Stimulated activated CD4-positive, alpha-beta T cell treated with anti-CD3 and anti-CD28 coated beads, TNF-alpha, amount 100 ng/mL, for 4 hours (primary cell): ENCODE data around the gene PDE6C.
"Not testable (repeated sequence)": the region's sequence is repeated elsewhere in the genome, so short reads cannot be mapped to it uniquely, and the experiment has no call there.

Source experiments
- DNase-seq, 3 experiments: peaks; one replicate each; pipeline ENCODE4 v3.0.0-alpha.2; 2020; ENCODE audit warnings: low read depth in 3 of 3

Gene PDE6C

DNA sequence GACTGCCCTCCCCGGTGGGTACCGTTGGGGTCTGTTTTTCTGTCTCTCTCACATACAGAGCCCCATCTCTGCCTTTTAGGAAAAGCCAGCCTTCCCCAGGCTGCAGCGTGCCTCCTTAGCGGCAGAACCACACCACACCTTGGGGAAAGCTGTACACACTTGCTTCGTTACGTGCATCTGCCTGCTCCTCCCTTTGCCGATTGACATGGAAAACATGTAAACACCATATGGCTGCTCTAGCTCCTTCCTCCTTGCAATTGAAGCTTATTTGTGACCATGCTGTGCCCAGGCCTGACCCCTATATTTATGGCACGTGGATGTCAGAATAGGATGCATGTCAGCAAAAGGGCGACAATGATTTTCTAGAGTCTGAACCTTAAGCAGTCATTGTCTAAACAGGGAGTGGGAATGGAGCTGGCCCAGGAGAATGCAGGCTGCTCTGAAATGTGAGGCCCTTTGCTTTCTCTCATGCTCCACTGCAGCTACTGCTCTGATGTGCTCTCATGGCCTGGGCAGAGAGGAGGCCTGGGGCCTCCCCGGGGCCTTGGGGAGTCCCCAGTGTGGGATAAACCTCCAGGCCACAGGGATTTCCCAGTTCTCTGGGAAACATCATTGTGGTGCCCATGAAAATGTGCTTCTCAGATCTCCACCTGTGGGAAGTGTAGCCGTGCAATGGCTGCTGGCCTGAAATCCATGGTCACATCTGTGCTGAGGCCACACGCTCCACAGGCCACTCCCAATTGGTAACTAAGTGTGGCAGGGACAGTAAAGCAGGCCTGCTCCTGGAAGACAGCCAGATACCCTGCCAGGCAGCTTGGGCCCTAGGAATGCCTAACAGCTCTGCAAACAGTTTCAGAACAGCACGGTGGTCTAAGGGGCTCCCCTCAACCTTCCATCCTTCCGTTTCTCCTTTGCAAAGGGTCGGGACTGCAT, 18.6 kb downstream of the PDE6C start:
- DNase-seq, result no peak

DNA sequence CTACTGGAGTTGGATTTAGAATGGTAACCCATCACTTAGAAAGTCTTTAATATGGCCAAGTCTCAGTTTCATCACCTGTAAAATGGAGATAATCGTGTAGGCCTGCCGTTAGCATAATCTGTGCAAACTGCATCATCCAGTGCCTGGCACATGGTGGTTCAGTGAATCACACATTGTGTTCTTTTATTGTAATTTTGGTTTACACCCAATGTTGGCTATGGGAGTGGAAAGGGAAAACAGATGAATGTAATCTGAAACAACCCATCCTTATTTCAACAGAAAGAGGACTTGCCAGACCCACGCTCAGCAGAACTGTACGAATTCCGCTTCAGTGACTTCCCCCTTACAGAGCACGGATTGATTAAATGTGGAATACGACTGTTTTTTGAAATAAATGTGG, 27.5 kb downstream of the PDE6C start:
- DNase-seq, result no peak

DNA sequence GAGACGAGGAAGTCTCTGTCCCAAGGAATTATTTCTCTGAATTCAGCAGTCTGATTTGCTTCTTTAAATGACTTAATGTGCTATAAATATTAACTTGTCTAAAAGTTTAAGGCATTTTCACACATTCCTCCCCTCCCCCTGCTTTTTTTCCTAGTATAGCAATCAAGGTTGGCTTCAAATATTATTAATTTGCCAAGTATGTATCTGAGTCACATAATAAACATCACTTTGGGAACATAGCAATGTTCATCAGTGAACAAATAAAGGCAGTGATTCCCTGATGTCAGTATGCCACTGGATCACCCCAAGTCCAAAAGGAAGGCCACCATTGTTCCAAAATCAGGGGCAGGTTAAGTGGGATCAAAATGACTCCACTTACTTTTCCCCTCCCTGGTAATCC, 40.5 kb downstream of the PDE6C start:
- DNase-seq, result no peak

DNA sequence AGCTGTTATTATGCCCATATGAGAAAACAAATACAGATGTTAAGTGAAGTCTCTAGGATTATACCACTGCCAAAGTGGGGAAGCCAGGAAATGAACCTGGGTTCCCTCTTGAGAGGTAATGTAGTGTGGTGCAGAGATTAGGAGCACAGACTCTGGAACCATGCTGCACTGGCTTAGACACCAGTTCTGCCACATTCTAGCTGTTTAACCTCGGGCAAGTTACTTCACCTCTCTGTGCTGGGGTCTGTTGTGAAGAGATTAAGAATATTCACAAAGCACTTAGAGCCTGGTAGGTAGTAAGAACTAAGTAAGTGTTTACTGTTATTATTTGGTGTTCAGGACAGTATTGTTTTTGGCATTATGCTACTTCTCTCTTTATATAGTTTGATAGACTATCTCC, 41.9 kb downstream of the PDE6C start:
- DNase-seq, result no peak

DNA sequence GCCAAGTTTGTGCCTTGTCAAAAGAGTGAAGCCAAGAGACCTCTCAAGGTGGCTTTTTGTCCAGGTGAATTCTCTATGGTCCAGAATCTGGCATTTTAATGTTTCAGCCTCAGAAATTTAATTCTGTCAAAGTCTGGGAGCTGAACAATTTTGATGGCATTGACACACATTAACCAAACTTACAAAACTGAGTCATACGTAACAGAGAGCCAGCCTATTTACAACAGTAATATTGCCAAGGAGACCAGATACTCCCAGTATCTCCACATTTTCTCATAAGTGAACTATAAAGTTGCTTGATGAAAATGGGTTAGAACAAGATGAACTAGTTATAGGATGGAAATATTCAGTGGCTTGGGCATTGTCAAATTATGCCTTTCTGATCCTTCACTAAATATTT, 43.8 kb downstream of the PDE6C start:
- no peak for DNase-seq

DNA sequence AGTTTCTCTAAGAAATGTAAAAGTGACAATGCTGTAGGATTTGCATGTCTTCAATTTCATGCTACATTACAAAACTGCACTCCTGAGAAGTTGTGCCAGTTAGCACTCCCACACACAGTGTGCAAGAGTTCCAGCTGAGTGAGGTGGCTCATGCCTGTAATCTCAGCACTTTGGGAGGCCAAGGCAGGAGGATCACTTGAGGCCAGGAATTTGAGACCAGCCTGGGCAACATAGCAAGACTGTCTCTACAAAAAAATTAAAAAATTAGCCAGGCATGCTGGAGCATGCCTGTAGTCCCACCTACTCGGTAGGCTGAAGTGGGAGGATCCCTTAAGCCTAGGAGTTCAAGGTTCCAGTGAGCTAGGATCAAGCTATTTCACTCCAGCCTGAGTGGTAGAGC, 45.4 kb downstream of the PDE6C start:
- DNase-seq, result no peak

DNA sequence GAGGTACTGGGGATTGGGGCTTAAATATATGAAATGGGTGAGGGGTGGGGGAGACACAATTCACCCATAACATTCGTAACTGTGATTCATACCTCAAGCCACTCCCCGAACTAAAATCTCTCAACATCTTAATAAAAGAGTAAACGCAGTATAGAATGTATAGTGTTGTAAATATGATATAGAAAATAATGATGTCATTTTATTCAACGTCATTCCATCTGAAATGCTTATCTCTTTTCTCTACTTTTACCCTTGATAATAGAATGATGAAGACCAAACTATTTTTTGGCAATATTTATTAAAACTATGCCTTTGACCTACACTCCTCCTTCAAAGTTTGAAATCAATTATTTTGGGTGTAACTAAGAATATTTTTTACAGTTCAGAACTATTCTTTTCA, 53.7 kb downstream of the PDE6C start:
- DNase-seq, result no peak

DNA sequence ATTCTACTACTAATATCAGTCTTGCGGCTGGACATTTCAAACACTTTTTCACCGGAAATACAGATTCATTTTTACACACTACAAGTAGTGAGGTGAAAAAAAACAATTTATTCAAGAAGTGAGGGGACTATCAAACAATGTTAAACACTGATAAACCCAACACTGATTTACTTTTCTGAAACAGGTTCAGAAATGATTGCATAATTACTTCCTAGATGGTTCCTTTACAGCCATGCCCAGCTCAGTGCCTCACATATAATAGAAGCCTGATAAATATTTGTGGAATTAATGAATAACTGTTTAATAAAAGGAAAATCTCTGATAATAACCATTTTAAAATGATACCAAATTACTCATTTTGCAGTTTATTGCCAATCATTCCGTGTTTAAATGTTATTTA, 55.5 kb downstream of the PDE6C start:
- no peak for DNase-seq

DNA sequence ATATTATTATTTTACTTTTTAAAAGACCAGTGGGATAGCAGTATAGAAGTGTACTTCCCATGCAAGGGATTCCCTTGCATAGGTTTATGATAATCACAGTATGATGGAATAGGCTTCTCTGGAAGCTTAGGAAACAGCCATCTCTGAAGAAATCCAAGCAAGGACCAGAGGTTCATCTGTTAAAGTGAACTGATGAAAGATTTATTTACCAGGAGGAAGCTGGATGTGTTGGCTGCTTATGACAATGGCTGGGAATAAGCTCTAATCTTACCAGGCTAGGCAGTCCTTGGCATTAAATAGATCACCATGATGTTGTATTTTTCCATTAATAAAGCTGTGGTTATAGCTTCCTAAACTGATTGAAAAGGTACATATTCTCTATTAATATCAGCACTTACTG, 58.0 kb downstream of the PDE6C start:
- no peak for DNase-seq

DNA sequence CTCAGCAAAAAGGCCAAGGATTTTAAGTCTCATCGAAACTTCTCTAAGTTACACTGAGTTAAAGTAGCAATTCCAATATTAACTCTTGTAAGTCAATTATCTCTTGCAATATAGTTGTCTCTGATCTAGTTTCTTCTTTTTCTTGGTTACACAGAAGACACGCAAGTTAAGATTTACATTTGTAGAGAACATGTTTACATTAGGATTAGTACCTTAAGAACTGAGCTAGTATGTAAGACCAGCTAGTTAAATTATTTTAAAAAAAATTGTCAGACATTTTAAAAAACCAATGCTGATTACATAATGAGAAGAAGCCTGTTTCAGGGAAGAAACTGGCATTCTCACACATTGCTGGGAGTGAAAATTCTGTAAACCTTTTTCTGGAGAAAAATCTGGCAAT, 58.7 kb downstream of the PDE6C start:
- DNase-seq, result no peak

DNA sequence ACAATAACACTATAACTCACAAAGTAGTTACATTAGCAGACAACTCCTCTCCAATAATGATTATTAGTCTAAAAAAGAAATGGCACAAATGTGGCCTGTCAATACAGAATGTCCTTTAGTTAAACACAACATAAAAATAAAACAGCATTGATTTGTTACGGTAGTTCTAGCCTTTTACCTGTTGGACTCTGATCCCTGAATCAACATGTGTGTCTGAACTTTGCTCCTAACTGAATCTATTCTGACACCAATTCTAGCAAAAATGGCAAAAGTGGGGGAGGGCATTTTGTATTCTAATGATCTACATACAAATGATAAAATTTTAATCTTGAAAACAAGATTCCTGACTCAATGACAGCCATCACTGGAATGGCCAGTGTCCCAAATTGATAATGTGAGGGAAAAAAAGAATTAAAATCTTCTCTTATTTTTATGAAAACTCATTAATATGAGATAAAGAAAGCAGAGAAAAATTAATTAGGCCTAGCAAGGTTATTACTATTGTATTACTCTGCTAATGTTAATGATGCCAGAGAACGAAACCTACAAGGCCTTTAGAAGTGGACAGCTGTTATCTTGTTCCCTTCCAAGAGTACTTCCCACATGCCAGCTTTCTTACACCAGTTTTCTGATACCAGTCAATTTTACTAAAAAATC, 59.8 kb downstream of the PDE6C start:
- DNase-seq, result no peak

DNA sequence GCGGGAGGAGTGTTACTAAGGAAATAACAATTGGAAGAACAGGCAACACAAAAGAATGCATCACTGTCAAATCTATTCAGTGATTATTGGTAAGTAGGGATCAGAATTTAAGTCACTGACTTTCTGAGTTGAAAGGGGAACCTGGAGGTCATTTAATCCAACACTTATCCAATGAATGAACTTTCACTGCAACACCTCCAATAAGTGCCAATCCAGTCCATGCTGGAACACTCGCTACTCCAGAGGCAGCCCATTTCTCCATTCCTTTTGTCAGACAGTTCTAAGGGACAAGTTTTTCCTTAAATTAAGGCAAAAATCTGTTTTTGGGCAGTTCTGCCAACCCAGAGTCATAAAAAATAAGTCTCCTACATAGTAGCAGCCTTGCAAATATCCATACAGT, 60.6 kb downstream of the PDE6C start:
- no peak for DNase-seq

DNA sequence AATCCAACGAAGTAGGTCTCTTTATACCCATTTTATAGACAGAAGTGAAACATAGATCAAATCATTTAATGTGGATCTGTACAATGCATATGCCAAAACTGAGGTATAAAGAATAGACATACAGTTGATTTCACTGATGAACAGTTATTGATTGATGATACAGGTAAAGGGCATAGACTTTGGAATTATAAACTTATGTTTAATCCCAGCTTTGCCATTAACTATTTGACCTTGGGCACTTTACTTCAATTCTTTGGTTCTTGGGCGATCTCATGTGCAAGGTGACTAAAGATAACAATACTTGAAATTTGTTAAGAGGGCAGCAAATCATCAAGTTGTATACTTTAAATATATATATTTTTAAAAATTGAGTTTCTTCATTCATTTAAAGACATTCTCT, 61.5 kb downstream of the PDE6C start:
- DNase-seq, result no peak

DNA sequence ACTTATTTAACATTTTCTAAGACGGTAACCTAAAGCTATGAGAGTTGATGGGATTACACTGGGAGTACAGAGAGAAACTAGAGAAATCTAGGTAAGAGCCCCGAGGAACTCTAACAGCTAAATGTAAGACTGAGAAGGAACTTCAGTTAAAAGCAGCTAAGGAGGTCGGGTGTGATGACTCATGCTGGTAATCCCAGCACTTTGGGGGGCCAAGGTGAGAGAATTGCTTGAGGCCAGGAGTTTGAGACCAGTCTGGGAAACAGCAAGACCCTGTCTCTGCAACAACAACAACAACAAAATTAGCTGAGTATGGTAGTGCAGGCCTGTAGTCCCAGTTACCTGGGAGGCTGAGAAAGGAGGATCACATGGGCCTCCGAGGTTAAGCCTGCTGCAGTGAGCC, 66.0 kb downstream of the PDE6C start:
- no peak for DNase-seq

DNA sequence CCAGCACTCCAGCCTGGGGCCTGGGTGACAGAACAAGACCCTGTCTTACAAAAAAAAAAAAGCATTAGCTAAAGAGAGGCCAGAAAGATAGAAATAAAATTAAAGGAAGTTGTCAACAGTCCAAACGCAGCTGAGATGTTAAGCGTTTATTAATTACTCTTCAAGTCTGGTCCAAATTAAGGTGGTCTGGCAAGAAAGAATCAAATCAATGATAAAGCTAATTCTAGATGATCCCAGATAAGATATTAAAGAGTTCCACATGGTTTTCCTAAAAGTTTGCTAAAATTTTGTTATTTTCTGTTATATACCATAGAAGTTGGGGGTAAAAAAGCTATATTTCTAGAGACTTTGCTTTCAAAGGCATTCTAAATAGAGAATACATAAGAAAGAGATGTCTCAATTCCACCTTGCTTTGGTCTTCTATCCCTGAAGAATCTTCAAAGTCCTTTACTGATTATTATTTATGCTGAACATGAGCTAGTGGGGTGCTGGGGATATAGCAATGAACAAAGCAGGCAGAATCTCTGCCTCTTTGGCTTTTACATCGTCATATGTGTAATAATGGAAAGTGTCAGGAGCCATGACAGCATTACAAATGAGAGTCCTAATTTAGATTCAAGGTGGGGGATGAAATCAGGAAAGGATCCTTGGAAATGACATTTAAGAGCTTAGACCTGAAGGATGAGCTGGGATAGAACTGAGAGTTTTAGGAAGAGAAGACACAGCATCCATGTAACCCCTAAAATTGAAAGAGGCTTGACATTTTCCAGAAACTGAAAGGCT, 66.7 kb downstream of the PDE6C start:
- DNase-seq, result no peak

DNA sequence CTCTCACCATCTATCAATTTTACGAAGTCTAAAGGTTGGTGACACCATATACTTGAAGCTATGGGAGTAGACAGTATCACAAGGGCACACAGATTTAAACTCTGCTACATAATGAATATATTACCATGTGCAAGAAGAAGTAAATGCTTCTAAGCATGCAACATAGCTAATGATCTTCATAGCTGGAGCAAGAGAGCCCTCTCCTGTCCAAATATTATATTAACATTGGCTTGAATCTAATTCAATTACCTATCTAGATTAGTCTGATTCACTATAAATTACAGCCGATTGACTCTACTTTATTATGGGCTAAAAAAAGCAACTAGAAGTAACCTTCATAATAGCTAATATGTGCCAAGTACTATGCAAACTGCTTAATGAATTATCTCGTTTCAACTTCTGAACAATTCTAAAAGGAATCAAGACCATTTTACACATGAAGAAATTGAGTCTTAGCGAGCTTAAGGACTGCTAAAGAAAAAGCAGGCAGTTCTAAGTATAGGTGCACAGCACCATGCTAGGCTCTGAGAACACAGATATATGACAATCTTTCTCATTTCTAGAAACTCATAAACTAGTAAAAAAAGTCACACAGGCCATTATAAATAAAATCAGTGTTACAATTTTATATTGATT, 68.2 kb downstream of the PDE6C start:
- DNase-seq, result no peak

DNA sequence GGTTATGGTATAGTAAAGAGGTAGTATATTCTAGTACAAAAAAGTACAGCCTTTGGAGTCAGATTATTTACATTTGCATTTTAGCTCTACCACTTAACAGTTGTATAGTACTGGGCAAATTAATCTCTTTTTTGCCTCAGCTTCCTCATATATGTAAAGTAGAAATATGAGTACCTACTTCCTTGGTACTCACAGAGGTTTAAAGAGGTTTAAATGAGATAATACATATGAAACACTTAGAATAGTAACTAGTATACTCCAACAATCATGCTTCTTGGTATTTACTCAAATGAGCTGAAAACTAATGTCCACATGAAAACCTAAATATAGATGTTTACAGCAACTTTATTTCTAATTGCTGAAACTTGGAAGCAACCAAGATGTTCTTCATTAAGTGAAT, 75.4 kb downstream of the PDE6C start:
- no peak for DNase-seq

DNA sequence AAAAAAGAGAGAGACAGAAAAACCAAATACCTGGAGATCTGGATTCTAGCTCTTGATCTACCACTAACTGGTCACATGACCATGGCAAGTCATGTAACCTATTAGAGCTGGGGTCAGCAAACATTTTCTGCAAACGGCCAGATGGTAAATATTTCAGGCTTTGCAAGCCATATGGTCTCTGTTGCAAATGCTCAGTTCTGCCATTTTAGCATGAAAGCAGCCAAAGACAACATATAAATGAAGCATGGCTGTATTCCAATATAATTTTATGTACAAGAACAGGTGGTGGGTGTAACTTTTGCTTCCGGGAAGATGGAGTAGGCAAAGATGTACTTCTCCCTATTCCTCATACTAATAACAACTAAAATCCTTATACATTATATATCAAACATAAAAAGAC, 83.4 kb downstream of the PDE6C start:
- no peak for DNase-seq

DNA sequence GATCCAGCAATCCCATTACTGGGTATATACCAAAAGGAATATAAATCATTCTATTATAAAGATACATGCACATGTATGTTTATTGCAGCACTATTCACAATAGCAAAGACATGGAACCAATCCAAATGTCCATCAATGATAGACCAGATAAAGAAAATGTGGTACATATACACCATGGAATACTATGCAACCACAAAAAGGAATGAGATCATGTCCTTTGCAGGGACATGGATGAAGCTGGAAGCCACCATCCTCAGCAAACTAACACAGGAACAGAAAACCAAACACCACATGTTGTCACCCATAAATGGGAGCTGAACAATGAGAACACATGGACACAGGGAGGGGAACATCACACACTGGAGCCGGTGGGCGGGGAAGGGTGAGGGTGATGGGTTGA, 84.2 kb downstream of the PDE6C start:
- DNase-seq, result not testable (repeated sequence)

DNA sequence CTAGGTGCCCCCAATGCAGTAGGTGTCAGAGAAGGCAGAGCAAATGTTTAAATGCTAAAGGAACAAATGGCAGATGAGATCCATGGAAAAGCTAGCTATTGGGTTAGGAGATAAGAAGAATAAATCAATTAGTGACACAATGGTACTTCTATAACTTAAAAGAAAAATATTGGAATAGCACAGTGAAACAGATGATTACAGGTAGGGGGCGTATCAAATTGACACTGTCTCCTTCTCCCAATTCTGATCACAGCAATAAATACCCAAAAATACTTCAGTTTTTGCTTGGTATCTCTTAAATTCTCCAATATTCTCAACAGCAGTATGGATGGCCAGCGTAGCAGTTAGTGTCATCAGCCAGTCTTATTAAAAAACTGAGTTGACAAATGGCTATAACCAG, 84.9 kb downstream of the PDE6C start:
- no peak for DNase-seq

DNA sequence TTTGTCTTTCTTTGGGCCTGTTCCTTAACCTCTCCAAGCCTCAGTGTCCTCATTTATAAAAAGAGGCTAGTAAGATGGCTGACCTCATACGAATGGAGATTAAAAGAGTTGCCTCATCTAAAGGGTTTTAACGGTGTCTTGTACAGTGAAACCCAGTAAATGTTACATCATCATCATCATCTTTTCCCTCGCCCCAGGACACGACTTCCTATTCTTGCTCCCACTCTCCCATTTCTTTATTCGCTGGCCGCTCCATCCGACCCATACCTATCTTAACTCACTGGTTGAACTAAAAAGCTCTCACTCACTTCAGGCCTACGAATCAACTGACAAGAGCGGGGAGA, 89.5 kb downstream of the PDE6C start:
- DNase-seq, result no peak
